Measurements from ENCODE around the gene DTL.

The DTL gene

GRCh38 chr1:212030936-212031528 is 4.5 kb upstream of the DTL start:
- H3K4me1 ChIP-seq (ENCODE audit: low read length): peaks cover 24% of the 10 kb centered on the region
- no peak overlapping the region for H3K4me2 ChIP-seq (ENCODE audit: low read length)
- no peaks in the 10 kb centered on the region for H3K9me3 ChIP-seq (ENCODE audit: insufficient read depth, low read length)
- no peaks in the 10 kb centered on the region for H3K27me3 ChIP-seq (ENCODE audit: low read depth, low read length)
- H3K4me3 ChIP-seq (ENCODE audit: low read length): no peak overlapping the region
- peaks cover 58% of the 10 kb centered on the region for H4K20me1 ChIP-seq (ENCODE audit: insufficient read depth, low read length)
- no peak overlapping the region for H3K9ac ChIP-seq (ENCODE audit: low read length)
- H3K27ac ChIP-seq (ENCODE audit: low read length): no peak overlapping the region
- no peak for TF ChIP-seq CTCF (IDR thresholded peaks at IDR 0.05; ENCODE audit: low read depth, low read length)
- TF ChIP-seq EZH2phosphoT487 (IDR thresholded peaks at IDR 0.05; ENCODE audit: low read depth): no peak
- peaks cover 93% of the 10 kb centered on the region for H3K79me2 ChIP-seq (ENCODE audit: low read length)
- peaks cover 18% of the 10 kb centered on the region for H3K36me3 ChIP-seq (replicated peaks; ENCODE audit: low read depth, low read length)
- no peak overlapping the region for H2AFZ ChIP-seq (ENCODE audit: low read depth, low read length)

- Histone ChIP-seq H2AFZ (ENCODE audit: low read depth, low read length) (no peak overlapping the region), H3K9me3 (ENCODE audit: insufficient read depth, low read length) (no peaks in the 10 kb centered on the region), H4K20me1 (ENCODE audit: insufficient read depth, low read length) (peaks cover 64% of the 10 kb centered on the region), H3K4me2 (ENCODE audit: low read length) (peak overlapping the region; percentile 83), H3K27ac (ENCODE audit: low read length) (peak overlapping the region; percentile 81), H3K36me3 (replicated peaks; ENCODE audit: low read depth, low read length) (peaks cover 32% of the 10 kb centered on the region), H3K4me1 (ENCODE audit: low read length) (peaks cover 41% of the 10 kb centered on the region), H3K27me3 (ENCODE audit: low read depth, low read length) (no peaks in the 10 kb centered on the region), H3K79me2 (ENCODE audit: low read length) (peaks cover 93% of the 10 kb centered on the region), H3K4me3 (ENCODE audit: low read length) (peak overlapping the region; percentile 82), H3K9ac (ENCODE audit: low read length) (peak overlapping the region; percentile 84)
- TF ChIP-seq EZH2phosphoT487 (IDR thresholded peaks at IDR 0.05; ENCODE audit: low read depth) (no peak), CTCF (IDR thresholded peaks at IDR 0.05; ENCODE audit: low read depth, low read length) (no peak)
These were observed 929 bp upstream of the DTL start for GRCh38 chr1:212034516-212035122.

- Histone ChIP-seq H3K4me2 (ENCODE audit: low read length) (peak overlapping the region; percentile 79), H3K4me3 (ENCODE audit: low read length) (peak overlapping the region; percentile 82), H3K4me1 (ENCODE audit: low read length) (peaks cover 39% of the 10 kb centered on the region), H4K20me1 (ENCODE audit: insufficient read depth, low read length) (peaks cover 63% of the 10 kb centered on the region), H2AFZ (ENCODE audit: low read depth, low read length) (peak overlapping the region; percentile 60), H3K9ac (ENCODE audit: low read length) (peak overlapping the region; percentile 89), H3K79me2 (ENCODE audit: low read length) (peaks cover 93% of the 10 kb centered on the region), H3K9me3 (ENCODE audit: insufficient read depth, low read length) (no peaks in the 10 kb centered on the region), H3K27me3 (ENCODE audit: low read depth, low read length) (no peaks in the 10 kb centered on the region), H3K36me3 (replicated peaks; ENCODE audit: low read depth, low read length) (peaks cover 37% of the 10 kb centered on the region), H3K27ac (ENCODE audit: low read length) (peak overlapping the region; percentile 69)
- TF ChIP-seq CTCF (IDR thresholded peaks at IDR 0.05; ENCODE audit: low read depth, low read length): no peak
- no peak for TF ChIP-seq EZH2phosphoT487 (IDR thresholded peaks at IDR 0.05; ENCODE audit: low read depth)
These were observed 472 bp downstream of the DTL start for GRCh38 chr1:212035835-212036605.

- peaks cover 92% of the 10 kb centered on the region for H3K79me2 ChIP-seq (ENCODE audit: low read length)
- H3K4me2 ChIP-seq (ENCODE audit: low read length): peak overlapping the region; percentile 79; the same call in 1 of the 2 replicates
- peaks cover 33% of the 10 kb centered on the region for H3K4me1 ChIP-seq (ENCODE audit: low read length)
- no peak overlapping the region for H3K27ac ChIP-seq (ENCODE audit: low read length)
- H2AFZ ChIP-seq (ENCODE audit: low read depth, low read length): no peak overlapping the region
- no peak for TF ChIP-seq EZH2phosphoT487 (IDR thresholded peaks at IDR 0.05; ENCODE audit: low read depth)
- TF ChIP-seq CTCF (IDR thresholded peaks at IDR 0.05; ENCODE audit: low read depth, low read length): no peak
- peaks cover 34% of the 10 kb centered on the region for H3K36me3 ChIP-seq (replicated peaks; ENCODE audit: low read depth, low read length)
- peaks cover 68% of the 10 kb centered on the region for H4K20me1 ChIP-seq (ENCODE audit: insufficient read depth, low read length)
- H3K9ac ChIP-seq (ENCODE audit: low read length): no peak overlapping the region
- H3K9me3 ChIP-seq (ENCODE audit: insufficient read depth, low read length): no peaks in the 10 kb centered on the region
- no peak overlapping the region for H3K4me3 ChIP-seq (ENCODE audit: low read length)
- no peaks in the 10 kb centered on the region for H3K27me3 ChIP-seq (ENCODE audit: low read depth, low read length)
These were observed 2.4 kb downstream of the DTL start for GRCh38 chr1:212037900-212038299.

All from OCI-LY3 (cell line).